Upper lobe of left lung (tissue), 6 donors: ENCODE measurements around the gene ASAH2. TPM values are rescaled to one million over a fixed set of nuclear protein-coding genes. Genes with fewer than 3 reads are reported as not detected.

ENCODE experiments used
- ATAC-seq, 2 donors: fragments of 200-7000 bp; cut with Tn5 transposase; one replicate each; pipeline ENCODE4 v1.9.1; 2022; ENCODE audit warnings: mild to moderate bottlenecking in 2 of 2, moderate library complexity in 2 of 2; ENCODE audit not compliant: low FRiP score in 2 of 2
- DNase-seq, 2 donors: peaks; one replicate each; pipeline ENCODE4 v3.0.0-alpha.2; 2019 to 2020
- H3K27ac ChIP-seq, 4 donors: fragments of 200-600 bp; sonication (generic); one replicate each; pipeline ENCODE4 v1.5.1; 2016 to 2019
- H3K27me3 ChIP-seq, 4 donors: fragments of 200-600 bp; sonication (generic); one replicate each; pipeline ENCODE4 v1.5.1; 2017 to 2019
- H3K36me3 ChIP-seq, 4 donors: fragments of 200-600 bp; sonication (generic); one replicate each; pipeline ENCODE4 v1.5.1; 2016 to 2019
- H3K4me1 ChIP-seq, 4 donors: fragments of 200-600 bp; sonication (generic); one replicate each; pipeline ENCODE4 v1.5.1; 2018 to 2019
- H3K4me3 ChIP-seq, 4 donors: fragments of 200-600 bp; sonication (generic); one replicate each; pipeline ENCODE4 v1.5.1; 2017 to 2019; ENCODE audit warnings: mild to moderate bottlenecking in 2 of 4, moderate library complexity in 1 of 4
- H3K9me3 ChIP-seq, 4 donors: fragments of 200-600 bp; sonication (generic); one replicate each; pipeline ENCODE4 v1.5.1; 2018 to 2019
- CTCF ChIP-seq, 6 experiments: fragments of 450-650 bp in 4 of 6; fragments of 200-600 bp in 2 of 6; sonication (generic) in 2 of 6; IDR thresholded peaks; one replicate each; pipeline ENCODE4 v1.5.1; 2016 to 2019; ENCODE audit warnings: antibody characterized with exemption in 6 of 6
- EP300 ChIP-seq, 4 donors: sonication (generic); formaldehyde crosslinking; IDR thresholded peaks; one replicate each; pipeline ENCODE4 v1.5.1; 2017; ENCODE audit warnings: antibody characterized with exemption in 4 of 4, control low read depth in 2 of 4
- POLR2A ChIP-seq, 4 donors: fragments of 450-650 bp; IDR thresholded peaks; one replicate each; pipeline ENCODE4 v1.5.1; 2016 to 2017; ENCODE audit warnings: antibody characterized with exemption in 4 of 4, mild to moderate bottlenecking in 2 of 4
- POLR2AphosphoS5 ChIP-seq, 2 donors: sonication (generic); formaldehyde crosslinking; IDR thresholded peaks; one replicate each; pipeline ENCODE4 v1.5.1; 2017; ENCODE audit warnings: antibody characterized with exemption in 2 of 2
- WGBS, 2 donors: methylation state at CpG; one replicate each; pipeline ENCODE4 v1.1.5; 2017 to 2018; 5-methylcytosine and 5-hydroxymethylcytosine counted together
- total RNA-seq, 6 donors: library from RNA; depleted of rRNA in 4 of 6; stranded (reverse); fragments of >200 nt in 4 of 6; gene quantifications; one replicate each; pipeline versions ENCODE4 v1.1.0 to v1.2.1, GENCODE V29; 2016 to 2021
- donor health status: DM: no; HTN: no; CAD: no; lungs with moderate emphysema.
- donor health status: DM: no; HTN: yes; CAD: no; lungs with severe emphysema.

The ASAH2 gene
- total RNA-seq, 6 donors from 2014 or later = 0.11 to 21.0 (median 0.61) TPM

- ATAC-seq = no peak
- WGBS, 2 donors = 49% methylated on average over 2 of the region's 2 CpGs
These were observed 3.2 kb upstream of the ASAH2 start for GRCh38 chr10:50254479-50254878.

GRCh38 chr10:50250096-50250854, 1.0 kb downstream of the ASAH2 start:
- DNase-seq = no peak
- 77 to 82% methylated on average over 2 of the region's 2 CpGs for WGBS, 2 donors
- TF ChIP-seq POLR2AphosphoS5 (IDR thresholded peaks at IDR 0.05) (no peak), EP300 (IDR thresholded peaks at IDR 0.05) (no peak), POLR2A (IDR thresholded peaks at IDR 0.05) (no peak)
- ATAC-seq = no peak
- no peaks in the 10 kb centered on the region for H3K36me3 ChIP-seq
- no peaks in the 10 kb centered on the region for H3K4me1 ChIP-seq
- no peaks in the 10 kb centered on the region for H3K9me3 ChIP-seq
- no peak overlapping the region for H3K4me3 ChIP-seq
- H3K27me3 ChIP-seq = no peaks in the 10 kb centered on the region
- no peak overlapping the region for H3K27ac ChIP-seq

More at GRCh38 chr10:50254479-50254878, 3.2 kb upstream of the ASAH2 start:
- Histone ChIP-seq H3K27me3 (no peaks in the 10 kb centered on the region), H3K4me3 (no peak overlapping the region), H3K27ac (no peak overlapping the region), H3K36me3 (no peaks in the 10 kb centered on the region), H3K9me3 (no peaks in the 10 kb centered on the region), H3K4me1 (no peaks in the 10 kb centered on the region)
- DNase-seq = no peak
- TF ChIP-seq POLR2AphosphoS5 (IDR thresholded peaks at IDR 0.05) (no peak), CTCF (IDR thresholded peaks at IDR 0.05) (no peak), POLR2A (IDR thresholded peaks at IDR 0.05) (no peak), EP300 (IDR thresholded peaks at IDR 0.05) (no peak)

GRCh38 chr10:50248598-50248997, 2.7 kb downstream of the ASAH2 start:
- no peak overlapping the region for H3K27ac ChIP-seq
- TF ChIP-seq CTCF (IDR thresholded peaks at IDR 0.05) (no peak), EP300 (IDR thresholded peaks at IDR 0.05) (no peak), POLR2A (IDR thresholded peaks at IDR 0.05) (no peak), POLR2AphosphoS5 (IDR thresholded peaks at IDR 0.05) (no peak)
- 84 to 88% methylated on average over 5 of the region's 5 CpGs for WGBS, 2 donors
- H3K36me3 ChIP-seq = no peaks in the 10 kb centered on the region
- no peaks in the 10 kb centered on the region for H3K27me3 ChIP-seq
- H3K4me3 ChIP-seq = no peak overlapping the region
- no peaks in the 10 kb centered on the region for H3K4me1 ChIP-seq
- no peak for DNase-seq
- no peaks in the 10 kb centered on the region for H3K9me3 ChIP-seq
- ATAC-seq = no peak

- DNase-seq (no peak), ATAC-seq (no peak)
These were observed 3.3 kb downstream of the ASAH2 start for GRCh38 chr10:50248062-50248461.

GRCh38 chr10:50244201-50244600, 7.1 kb downstream of the ASAH2 start:
- Histone ChIP-seq H3K4me3 (no peak overlapping the region), H3K27ac (no peak overlapping the region), H3K27me3 (no peaks in the 10 kb centered on the region), H3K36me3 (no peaks in the 10 kb centered on the region), H3K4me1 (no peaks in the 10 kb centered on the region), H3K9me3 (peaks cover 0 to 3% (median 0%) of the 10 kb centered on the region in 4 donors)
- TF ChIP-seq EP300 (IDR thresholded peaks at IDR 0.05) (no peak), CTCF (IDR thresholded peaks at IDR 0.05) (no peak), POLR2A (IDR thresholded peaks at IDR 0.05) (no peak), POLR2AphosphoS5 (IDR thresholded peaks at IDR 0.05) (no peak)
- DNase-seq (no peak), ATAC-seq (no peak)

More at GRCh38 chr10:50248062-50248461, 3.3 kb downstream of the ASAH2 start:
- Histone ChIP-seq H3K36me3 (no peaks in the 10 kb centered on the region), H3K9me3 (no peaks in the 10 kb centered on the region), H3K4me3 (no peak overlapping the region), H3K4me1 (no peaks in the 10 kb centered on the region), H3K27me3 (no peaks in the 10 kb centered on the region), H3K27ac (no peak overlapping the region)
- WGBS, 2 donors = 51% methylated on average over 3 of the region's 3 CpGs
- TF ChIP-seq CTCF (IDR thresholded peaks at IDR 0.05) = no peak
- TF ChIP-seq POLR2A (IDR thresholded peaks at IDR 0.05) = no peak
- TF ChIP-seq EP300 (IDR thresholded peaks at IDR 0.05) = no peak
- no peak for TF ChIP-seq POLR2AphosphoS5 (IDR thresholded peaks at IDR 0.05)
